GM15510 (cell line): Measurements from ENCODE around the gene TUBGCP6.

Experiments used
- POLR2A ChIP-seq: IDR thresholded peaks from 3 replicates; pipeline ENCODE4 v1.6.1; 2011; ENCODE audit warnings: borderline replicate concordance; ENCODE audit not compliant: insufficient read length; ENCODE audit errors: extremely low read depth

Gene TUBGCP6, protein sequence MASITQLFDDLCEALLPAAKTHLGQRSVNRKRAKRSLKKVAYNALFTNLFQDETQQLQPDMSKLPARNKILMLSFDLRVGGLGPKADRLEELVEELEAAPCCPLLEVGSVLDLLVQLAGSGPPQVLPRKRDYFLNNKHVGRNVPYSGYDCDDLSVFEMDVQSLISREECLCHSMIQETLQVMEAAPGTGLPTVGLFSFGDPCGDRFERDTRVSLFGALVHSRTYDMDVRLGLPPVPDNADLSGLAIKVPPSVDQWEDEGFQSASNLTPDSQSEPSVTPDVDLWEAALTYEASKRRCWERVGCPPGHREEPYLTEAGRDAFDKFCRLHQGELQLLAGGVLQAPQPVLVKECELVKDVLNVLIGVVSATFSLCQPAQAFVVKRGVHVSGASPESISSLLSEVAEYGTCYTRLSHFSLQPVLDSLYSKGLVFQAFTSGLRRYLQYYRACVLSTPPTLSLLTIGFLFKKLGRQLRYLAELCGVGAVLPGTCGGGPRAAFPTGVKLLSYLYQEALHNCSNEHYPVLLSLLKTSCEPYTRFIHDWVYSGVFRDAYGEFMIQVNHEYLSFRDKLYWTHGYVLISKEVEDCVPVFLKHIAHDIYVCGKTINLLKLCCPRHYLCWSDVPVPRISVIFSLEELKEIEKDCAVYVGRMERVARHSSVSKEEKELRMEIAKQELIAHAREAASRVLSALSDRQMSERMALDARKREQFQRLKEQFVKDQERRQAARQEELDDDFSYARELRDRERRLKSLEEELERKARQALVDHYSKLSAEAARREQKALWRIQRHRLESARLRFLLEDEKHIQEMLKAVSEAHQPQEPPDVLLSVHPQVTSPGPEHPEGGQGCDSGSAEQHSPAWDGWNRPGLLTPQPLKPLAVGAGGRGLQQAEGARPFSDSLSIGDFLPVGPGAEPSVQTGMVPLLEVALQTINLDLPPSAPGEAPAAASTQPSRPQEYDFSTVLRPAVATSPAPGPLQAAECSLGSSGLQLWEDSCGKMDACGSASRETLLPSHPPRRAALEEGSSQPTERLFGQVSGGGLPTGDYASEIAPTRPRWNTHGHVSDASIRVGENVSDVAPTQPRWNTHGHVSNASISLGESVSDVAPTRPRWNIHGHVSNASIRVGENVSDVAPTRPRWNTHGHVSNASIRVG (N-terminal part only)

DNA sequence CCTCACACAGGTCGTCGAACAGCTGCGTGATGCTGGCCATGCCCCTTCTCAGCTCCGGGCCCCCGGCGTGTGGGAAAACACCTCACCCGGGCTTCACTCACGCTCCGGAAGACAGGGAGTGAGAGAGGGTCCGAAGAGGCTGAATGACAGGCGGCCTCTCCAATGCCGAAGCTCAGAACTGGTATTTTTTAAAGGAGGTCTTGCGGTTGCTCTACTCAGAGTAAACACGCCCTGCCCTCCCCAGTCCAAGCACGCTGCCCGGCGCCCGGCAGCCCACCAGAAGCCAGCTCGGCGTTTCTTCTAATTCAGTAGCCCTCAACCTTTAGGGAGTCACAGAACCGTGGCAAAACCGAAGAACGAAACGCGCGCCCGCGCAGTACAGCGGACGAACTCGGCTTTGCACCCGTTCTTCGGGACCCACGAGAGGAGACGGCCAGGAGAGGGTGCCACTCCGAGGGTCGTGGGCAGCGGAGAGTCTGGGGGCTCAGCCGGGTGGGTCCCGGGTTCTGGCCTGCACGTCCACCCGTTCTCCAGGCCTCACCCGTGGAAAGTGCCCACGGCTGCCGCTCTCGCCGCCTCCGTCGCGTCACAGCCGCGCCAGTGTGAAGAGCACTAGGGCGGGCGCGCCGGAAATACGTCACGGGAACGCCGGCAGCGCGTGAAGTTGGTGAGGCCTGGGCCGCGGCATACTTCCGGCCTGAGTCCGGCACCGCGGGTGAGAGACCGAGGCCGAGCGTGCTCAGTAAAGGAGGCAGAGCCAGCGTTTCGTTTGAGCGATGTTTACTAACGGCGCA lies at the start of gene TUBGCP6:
TSS of gene TUBGCP6 (minus strand) at position 604 of the 794 bp plus-strand sequence. CDS start at position 40, 564 bp downstream.
- peak; percentile 94 for TF ChIP-seq POLR2A

GRCh38 chr22:50294319-50294656 lies 49.5 kb upstream of the TUBGCP6 start:
- no peak for TF ChIP-seq POLR2A

GRCh38 chr22:50293441-50294318 lies 48.9 kb upstream of the TUBGCP6 start:
- no peak for TF ChIP-seq POLR2A

DNA sequence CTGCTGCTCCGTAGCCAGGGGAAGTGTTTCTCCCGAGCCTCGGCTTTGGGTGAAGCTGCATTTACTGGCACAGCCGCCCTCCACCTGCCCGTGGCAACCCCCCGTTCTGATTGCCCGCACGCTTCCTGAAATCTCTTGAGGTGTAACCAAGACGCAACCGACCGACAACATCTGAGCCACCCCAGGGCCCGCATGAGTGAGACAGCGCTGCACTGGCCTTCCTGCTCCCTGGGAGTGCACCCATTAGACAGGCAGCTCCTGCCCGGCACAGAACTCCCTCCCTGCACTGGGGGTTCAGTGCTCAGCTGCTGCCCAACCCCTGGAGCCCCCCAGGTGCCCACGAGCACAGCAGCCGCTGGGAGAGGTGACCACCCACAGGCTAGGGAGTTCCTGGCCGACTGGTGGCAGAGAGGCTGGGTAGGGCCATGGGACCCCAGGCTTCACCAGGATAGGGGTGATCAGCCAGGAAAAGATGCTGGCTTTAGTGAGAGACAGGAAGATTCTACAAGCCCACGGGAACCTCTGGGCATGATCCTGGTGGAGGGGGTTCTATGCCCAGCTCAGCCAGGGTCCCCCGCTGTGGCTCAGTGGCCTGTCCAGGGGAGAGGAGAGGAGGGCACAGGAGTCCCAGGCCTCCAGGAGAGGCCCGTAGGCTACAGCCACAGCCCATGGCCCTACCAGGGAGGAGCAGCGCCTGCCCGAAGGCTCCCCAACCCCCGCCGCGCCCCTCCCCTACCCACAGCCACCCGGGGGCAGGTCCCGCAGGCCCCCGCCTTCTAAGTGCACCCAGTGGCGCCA lies 48.0 kb upstream of the TUBGCP6 start:
- TF ChIP-seq POLR2A = no peak

DNA sequence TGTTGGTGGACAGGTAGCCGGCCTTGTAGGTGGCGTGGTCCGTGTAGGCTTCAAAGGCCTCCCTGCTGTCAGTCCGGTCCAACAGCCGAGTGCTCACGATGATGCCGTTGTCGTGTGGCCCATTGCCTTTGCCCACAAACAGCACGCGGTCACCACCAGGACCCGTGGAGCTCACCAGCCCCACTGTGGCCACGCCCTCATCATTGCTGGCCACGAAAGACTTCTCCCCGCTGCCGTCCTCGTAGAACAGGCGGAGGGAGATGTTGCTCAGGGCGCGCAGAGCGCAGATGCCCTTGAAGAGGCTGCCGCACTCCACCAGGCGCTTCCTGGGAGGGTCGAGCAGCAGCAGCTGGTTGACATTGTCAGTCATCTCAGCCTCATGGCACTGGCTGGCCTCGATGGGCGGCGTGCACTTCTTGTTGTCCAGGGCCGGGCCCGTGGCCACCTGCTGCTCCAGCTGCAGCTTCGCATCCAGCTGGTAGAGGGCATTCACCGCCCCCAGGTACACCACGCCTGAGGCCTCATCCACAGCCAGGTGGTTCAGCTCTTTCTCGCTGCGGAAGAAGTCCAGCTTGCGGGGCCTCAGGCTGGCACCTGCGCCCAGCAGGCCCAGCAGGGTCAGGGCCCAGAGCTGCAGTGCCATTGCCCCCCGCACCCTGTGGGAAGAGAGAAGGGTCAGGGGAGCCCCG lies 45.3 kb upstream of the TUBGCP6 start:
- TF ChIP-seq POLR2A = no peak

GRCh38 chr22:50289151-50289941 lies 44.5 kb upstream of the TUBGCP6 start:
- no peak for TF ChIP-seq POLR2A

- TF ChIP-seq POLR2A = no peak
Observed at GRCh38 chr22:50287731-50288130, 42.9 kb upstream of the TUBGCP6 start.

GRCh38 chr22:50286701-50287318 lies 42.0 kb upstream of the TUBGCP6 start:
- TF ChIP-seq POLR2A = no peak

DNA sequence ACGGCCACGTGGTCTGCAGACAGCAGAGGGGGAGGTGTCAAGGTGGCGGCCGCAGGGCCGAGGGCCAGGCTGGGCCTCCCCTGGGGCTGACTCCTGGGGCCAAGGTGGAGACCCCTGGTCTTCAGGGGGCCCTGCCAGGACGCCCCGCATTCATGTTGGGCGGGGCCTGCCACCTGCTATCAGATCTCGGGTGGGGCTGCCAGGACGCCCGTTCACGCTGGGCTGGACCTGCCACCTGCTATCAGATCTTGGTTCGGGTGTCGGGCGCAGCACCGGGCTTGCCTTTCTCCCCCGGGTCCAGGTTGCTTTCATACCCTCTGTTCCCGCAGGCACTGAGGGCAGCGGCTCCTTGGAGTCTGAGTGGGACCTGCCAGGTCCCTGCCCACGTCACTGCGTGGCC lies 41.5 kb upstream of the TUBGCP6 start:
- TF ChIP-seq POLR2A = no peak

- no peak for TF ChIP-seq POLR2A
Observed at GRCh38 chr22:50285568-50286229, 40.9 kb upstream of the TUBGCP6 start.
